GM12874 (cell line): ENCODE measurements around the gene EXOC8.

Source experiments
- CTCF ChIP-seq: IDR thresholded peaks from 2 replicates; pipeline ENCODE4 v1.5.1; 2011; ENCODE audit warnings: low read depth, mild to moderate bottlenecking, control low read depth, low read length, moderate library complexity; ENCODE audit not compliant: insufficient read depth

EXOC8 gene

GRCh38 chr1:231337472-231338269 is at the start of gene EXOC8:
TSS of gene EXOC8 (minus strand) at chr1:231337852. CDS start at chr1:231337745, 107 bp downstream.
- no peak for TF ChIP-seq CTCF

- no peak for TF ChIP-seq CTCF
These were observed 48.8 kb upstream of the EXOC8 start for GRCh38 chr1:231386466-231386865.

- TF ChIP-seq CTCF = no peak
These were observed 47.7 kb upstream of the EXOC8 start for GRCh38 chr1:231385416-231385748.

- TF ChIP-seq CTCF = no peak
These were observed 47.2 kb upstream of the EXOC8 start for GRCh38 chr1:231384696-231385415.

GRCh38 chr1:231383159-231383860 is 45.7 kb upstream of the EXOC8 start:
- TF ChIP-seq CTCF = no peak

- no peak for TF ChIP-seq CTCF
These were observed 44.8 kb upstream of the EXOC8 start for GRCh38 chr1:231382426-231382825.

- no peak for TF ChIP-seq CTCF
These were observed 44.1 kb upstream of the EXOC8 start for GRCh38 chr1:231381729-231382128.
